OCI-LY1 (cell line): ENCODE data around the gene SHLD1.

Experiments used
- EZH2 ChIP-seq: fragments of 200-600 bp; sonication (generic), shearing (Covaris generic); IDR thresholded peaks from 2 replicates; pipeline ENCODE4 v1.8.0; 2017; ENCODE audit warnings: borderline replicate concordance, mixed run types, mild to moderate bottlenecking, antibody characterized with exemption, low read length, moderate library complexity, mixed read lengths
- TF ChIP-seq, protein P1 (sequence below): fragments of 200-600 bp; sonication (generic), shearing (Covaris generic); IDR thresholded peaks from 2 replicates; pipeline ENCODE4 v1.5.1; 2017; ENCODE audit warnings: mild to moderate bottlenecking, antibody characterized with exemption, low read length, moderate library complexity, mixed read lengths

- TF ChIP-seq, protein P1, sequence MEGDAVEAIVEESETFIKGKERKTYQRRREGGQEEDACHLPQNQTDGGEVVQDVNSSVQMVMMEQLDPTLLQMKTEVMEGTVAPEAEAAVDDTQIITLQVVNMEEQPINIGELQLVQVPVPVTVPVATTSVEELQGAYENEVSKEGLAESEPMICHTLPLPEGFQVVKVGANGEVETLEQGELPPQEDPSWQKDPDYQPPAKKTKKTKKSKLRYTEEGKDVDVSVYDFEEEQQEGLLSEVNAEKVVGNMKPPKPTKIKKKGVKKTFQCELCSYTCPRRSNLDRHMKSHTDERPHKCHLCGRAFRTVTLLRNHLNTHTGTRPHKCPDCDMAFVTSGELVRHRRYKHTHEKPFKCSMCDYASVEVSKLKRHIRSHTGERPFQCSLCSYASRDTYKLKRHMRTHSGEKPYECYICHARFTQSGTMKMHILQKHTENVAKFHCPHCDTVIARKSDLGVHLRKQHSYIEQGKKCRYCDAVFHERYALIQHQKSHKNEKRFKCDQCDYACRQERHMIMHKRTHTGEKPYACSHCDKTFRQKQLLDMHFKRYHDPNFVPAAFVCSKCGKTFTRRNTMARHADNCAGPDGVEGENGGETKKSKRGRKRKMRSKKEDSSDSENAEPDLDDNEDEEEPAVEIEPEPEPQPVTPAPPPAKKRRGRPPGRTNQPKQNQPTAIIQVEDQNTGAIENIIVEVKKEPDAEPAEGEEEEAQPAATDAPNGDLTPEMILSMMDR = no peak
- no peak for TF ChIP-seq EZH2
Observed at GRCh38 chr20:5877128-5877527, 126.9 kb downstream of the SHLD1 start.
